GM12891 (cell line): ENCODE results near the gene THAP7.

Source experiments
- DNase-seq: peaks from one replicate; pipeline ENCODE4 v3.0.0; 2011; ENCODE audit warnings: low spot score; ENCODE audit not compliant: insufficient read length
- FAIRE-seq: peaks from 2 replicates; lab custom pipeline; 2011; peaks lifted over from hg19 to GRCh38; lab: Jason Lieb, UNC
- PAX5 ChIP-seq: IDR thresholded peaks from 2 replicates; pipeline ENCODE4 v1.6.1; 2011; ENCODE audit warnings: low read length, moderate library complexity, mild to moderate bottlenecking; ENCODE audit not compliant: insufficient read depth, severe bottlenecking
- POLR2AphosphoS5 ChIP-seq: IDR thresholded peaks from 2 replicates; pipeline ENCODE4 v1.6.1; 2011; ENCODE audit warnings: low read depth, low read length, control low read depth
- SPI1 ChIP-seq: IDR thresholded peaks from 2 replicates; pipeline ENCODE4 v1.6.1; 2011; ENCODE audit warnings: low read depth, low read length, control low read depth
- TAF1 ChIP-seq: IDR thresholded peaks from 2 replicates; pipeline ENCODE4 v1.6.1; 2011; ENCODE audit warnings: low read depth, low read length, control low read depth

Gene THAP7

GRCh38 chr22:20949698-20950183, 52.2 kb downstream of the THAP7 start:
- FAIRE-seq (no peak), DNase-seq (no peak)
- TF ChIP-seq TAF1 (no peak), POLR2AphosphoS5 (no peak), SPI1 (no peak), PAX5 (no peak)
